OCI-LY1 (cell line): ENCODE data around the gene FAM120A.

Experiments used
- EZH2 ChIP-seq: fragments of 200-600 bp; sonication (generic), shearing (Covaris generic); IDR thresholded peaks from 2 replicates; pipeline ENCODE4 v1.8.0; 2017; ENCODE audit warnings: borderline replicate concordance, mixed run types, mild to moderate bottlenecking, antibody characterized with exemption, low read length, moderate library complexity, mixed read lengths
- TF ChIP-seq, protein P1 (sequence below): fragments of 200-600 bp; sonication (generic), shearing (Covaris generic); IDR thresholded peaks from 2 replicates; pipeline ENCODE4 v1.5.1; 2017; ENCODE audit warnings: mild to moderate bottlenecking, antibody characterized with exemption, low read length, moderate library complexity, mixed read lengths

DNA sequence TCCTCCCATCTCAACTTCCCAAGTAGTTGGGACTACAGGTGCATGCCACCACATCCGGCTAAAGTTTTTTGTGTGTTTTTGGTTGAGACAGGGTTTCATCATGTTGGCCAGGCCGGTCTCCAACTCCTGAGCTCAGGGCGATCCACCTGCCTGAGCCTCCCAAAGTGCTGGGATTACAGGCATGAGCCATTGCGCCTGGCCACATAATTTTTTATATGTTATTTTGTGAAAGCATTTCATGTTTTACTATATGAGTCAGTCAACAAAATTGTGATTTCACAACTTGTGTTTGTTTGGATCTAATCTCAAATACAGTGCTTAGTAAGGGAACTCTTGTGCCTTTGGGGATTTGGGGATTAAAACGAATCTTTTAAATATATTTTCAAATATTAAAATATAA, 21.9 kb downstream of the FAM120A start:
- TF ChIP-seq EZH2: no peak
- TF ChIP-seq, protein P1, sequence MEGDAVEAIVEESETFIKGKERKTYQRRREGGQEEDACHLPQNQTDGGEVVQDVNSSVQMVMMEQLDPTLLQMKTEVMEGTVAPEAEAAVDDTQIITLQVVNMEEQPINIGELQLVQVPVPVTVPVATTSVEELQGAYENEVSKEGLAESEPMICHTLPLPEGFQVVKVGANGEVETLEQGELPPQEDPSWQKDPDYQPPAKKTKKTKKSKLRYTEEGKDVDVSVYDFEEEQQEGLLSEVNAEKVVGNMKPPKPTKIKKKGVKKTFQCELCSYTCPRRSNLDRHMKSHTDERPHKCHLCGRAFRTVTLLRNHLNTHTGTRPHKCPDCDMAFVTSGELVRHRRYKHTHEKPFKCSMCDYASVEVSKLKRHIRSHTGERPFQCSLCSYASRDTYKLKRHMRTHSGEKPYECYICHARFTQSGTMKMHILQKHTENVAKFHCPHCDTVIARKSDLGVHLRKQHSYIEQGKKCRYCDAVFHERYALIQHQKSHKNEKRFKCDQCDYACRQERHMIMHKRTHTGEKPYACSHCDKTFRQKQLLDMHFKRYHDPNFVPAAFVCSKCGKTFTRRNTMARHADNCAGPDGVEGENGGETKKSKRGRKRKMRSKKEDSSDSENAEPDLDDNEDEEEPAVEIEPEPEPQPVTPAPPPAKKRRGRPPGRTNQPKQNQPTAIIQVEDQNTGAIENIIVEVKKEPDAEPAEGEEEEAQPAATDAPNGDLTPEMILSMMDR: no peak
